ENCODE data around the gene TGFBR1.

The TGFBR1 gene

DNA sequence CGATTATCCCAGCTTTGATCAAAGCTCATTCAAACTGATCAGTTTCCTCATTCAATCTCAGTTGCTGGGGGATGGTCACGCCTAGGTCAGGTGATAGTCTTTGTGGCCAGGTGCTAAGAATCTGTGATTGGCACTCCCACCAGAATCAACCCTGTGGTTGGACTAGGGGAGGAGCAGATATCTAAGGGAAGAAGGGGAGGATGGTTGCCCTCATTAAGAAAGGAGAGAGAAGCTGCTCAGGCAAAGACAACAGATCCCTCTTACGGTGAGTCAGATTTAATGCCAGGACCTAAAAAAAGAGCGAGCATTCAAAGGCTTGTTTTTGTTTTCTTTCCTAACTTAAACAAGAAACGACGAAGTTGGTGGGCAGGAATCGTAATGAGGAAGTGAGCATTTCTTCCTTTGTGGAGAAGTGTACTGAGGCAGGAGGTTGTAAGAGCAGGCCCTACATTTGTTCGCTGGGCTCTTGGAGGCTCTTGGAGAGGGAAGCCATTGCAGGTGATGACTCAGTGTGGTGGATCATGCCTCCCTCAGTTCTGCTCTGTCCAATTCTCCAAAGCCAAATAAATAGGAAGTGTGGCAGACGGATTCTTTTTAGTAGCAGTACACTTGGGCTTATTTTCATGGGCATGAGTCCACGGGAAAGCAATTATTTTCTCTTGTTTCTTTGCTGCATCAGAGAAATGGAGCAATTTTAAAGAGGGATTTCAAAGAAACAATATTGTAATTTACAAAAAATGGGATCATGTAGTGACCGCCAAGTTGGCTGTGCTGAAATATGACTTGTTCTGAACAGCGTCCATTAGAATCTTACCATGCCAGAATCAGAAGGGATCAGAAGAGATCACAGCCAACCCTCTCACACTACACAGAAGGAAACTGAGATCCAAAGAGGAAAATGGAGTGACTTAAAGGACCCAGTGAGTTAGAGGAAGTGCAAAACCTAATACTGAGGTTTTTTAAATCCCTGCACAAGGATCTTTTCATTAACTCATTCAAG, 18.7 kb upstream of the TGFBR1 start:
- TF ChIP-seq FOXM1 (IDR thresholded peaks at IDR 0.05; ENCODE audit: borderline replicate concordance, low read depth): no peak
- TF ChIP-seq ZBTB7A (IDR thresholded peaks at IDR 0.05; ENCODE audit: low read depth): no peak
- no peak for TF ChIP-seq RAD21 (IDR thresholded peaks at IDR 0.05; ENCODE audit: low read depth)
- TF ChIP-seq, protein P1, sequence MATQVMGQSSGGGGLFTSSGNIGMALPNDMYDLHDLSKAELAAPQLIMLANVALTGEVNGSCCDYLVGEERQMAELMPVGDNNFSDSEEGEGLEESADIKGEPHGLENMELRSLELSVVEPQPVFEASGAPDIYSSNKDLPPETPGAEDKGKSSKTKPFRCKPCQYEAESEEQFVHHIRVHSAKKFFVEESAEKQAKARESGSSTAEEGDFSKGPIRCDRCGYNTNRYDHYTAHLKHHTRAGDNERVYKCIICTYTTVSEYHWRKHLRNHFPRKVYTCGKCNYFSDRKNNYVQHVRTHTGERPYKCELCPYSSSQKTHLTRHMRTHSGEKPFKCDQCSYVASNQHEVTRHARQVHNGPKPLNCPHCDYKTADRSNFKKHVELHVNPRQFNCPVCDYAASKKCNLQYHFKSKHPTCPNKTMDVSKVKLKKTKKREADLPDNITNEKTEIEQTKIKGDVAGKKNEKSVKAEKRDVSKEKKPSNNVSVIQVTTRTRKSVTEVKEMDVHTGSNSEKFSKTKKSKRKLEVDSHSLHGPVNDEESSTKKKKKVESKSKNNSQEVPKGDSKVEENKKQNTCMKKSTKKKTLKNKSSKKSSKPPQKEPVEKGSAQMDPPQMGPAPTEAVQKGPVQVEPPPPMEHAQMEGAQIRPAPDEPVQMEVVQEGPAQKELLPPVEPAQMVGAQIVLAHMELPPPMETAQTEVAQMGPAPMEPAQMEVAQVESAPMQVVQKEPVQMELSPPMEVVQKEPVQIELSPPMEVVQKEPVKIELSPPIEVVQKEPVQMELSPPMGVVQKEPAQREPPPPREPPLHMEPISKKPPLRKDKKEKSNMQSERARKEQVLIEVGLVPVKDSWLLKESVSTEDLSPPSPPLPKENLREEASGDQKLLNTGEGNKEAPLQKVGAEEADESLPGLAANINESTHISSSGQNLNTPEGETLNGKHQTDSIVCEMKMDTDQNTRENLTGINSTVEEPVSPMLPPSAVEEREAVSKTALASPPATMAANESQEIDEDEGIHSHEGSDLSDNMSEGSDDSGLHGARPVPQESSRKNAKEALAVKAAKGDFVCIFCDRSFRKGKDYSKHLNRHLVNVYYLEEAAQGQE (IDR thresholded peaks at IDR 0.05; ENCODE audit: low read depth): no peak
- no peak for TF ChIP-seq TEAD4 (IDR thresholded peaks at IDR 0.05)
- no peak for TF ChIP-seq EP300 (IDR thresholded peaks at IDR 0.05; ENCODE audit: borderline replicate concordance)
- no peak for TF ChIP-seq TAF1 (IDR thresholded peaks at IDR 0.05; ENCODE audit: low read depth)
- no peak for TF ChIP-seq NFIC (IDR thresholded peaks at IDR 0.05)
- TF ChIP-seq, protein P2, sequence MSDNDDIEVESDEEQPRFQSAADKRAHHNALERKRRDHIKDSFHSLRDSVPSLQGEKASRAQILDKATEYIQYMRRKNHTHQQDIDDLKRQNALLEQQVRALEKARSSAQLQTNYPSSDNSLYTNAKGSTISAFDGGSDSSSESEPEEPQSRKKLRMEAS (IDR thresholded peaks at IDR 0.05): no peak
- TF ChIP-seq, protein P3, sequence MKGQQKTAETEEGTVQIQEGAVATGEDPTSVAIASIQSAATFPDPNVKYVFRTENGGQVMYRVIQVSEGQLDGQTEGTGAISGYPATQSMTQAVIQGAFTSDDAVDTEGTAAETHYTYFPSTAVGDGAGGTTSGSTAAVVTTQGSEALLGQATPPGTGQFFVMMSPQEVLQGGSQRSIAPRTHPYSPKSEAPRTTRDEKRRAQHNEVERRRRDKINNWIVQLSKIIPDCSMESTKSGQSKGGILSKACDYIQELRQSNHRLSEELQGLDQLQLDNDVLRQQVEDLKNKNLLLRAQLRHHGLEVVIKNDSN (IDR thresholded peaks at IDR 0.05): no peak

DNA sequence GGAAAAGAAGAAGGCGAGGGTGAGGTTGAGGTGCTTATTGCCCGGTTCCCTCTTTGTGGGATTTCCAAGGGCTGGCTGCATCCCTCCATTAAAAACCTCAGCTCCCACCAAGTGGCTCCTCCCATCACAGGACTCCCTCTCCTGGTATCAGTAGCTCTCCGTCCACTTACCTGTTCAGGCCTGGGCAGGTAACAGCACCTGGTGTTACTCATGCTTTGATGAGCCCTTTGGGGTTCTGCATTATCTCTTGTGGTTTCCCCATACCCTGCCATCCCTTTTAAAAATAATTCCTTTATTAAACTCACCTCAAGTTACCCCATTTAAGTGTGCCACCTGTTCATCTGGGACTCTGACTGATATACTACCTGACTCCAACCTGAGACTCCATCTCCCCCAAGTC, 17.5 kb upstream of the TGFBR1 start:
- TF ChIP-seq, protein P2 (IDR thresholded peaks at IDR 0.05): no peak
- no peak for TF ChIP-seq EP300 (IDR thresholded peaks at IDR 0.05; ENCODE audit: borderline replicate concordance)

DNA sequence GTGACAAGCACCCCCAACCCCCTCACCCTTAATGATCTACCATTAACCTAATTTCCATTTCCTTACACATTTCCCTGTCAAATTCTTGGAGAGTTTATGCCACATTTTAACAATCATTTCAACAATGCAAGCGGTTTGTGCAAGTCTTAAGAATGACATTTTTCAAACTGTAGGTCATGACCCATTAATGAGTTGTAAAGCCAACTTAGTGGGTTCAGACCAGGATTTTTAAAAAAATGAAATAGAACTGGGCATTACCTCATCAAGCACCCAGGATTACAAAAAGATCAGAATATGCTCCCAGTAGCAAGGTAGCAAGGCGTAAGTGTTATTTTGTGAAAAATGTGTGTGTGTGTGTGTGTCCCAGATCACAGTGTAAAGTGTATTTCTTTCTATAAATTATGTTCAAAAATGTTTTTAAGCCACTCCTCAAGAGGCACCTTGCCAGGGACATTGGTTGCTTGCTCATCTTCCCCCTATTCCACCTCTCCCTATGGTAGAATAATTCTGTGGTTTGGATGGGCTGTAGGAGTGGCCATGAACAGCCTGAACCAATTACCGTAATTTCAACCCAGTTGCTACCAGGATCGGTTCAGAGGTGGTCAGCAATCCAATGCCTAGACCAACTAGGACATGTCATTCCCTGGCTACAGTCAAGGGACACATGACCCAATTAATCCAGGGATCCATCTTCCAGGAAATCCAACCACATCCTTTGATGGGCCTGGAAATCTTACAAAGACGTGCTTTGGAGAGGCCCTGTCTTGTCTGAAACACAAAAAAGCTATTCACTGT, 14.4 kb upstream of the TGFBR1 start:
- no peak for TF ChIP-seq CEBPB (IDR thresholded peaks at IDR 0.05)
- TF ChIP-seq RAD21 (IDR thresholded peaks at IDR 0.05; ENCODE audit: low read depth): no peak
- no peak for TF ChIP-seq TEAD4 (IDR thresholded peaks at IDR 0.05)
- no peak for TF ChIP-seq TAF1 (IDR thresholded peaks at IDR 0.05; ENCODE audit: low read depth)
- TF ChIP-seq, protein P1 (IDR thresholded peaks at IDR 0.05; ENCODE audit: low read depth): no peak
- TF ChIP-seq FOXM1 (IDR thresholded peaks at IDR 0.05; ENCODE audit: borderline replicate concordance, low read depth): no peak
- no peak for TF ChIP-seq CREB1 (IDR thresholded peaks at IDR 0.05; ENCODE audit: low read depth)
- TF ChIP-seq EP300 (IDR thresholded peaks at IDR 0.05; ENCODE audit: borderline replicate concordance): no peak
- no peak for TF ChIP-seq TCF12 (IDR thresholded peaks at IDR 0.05; ENCODE audit: low read depth)
- no peak for TF ChIP-seq NFIC (IDR thresholded peaks at IDR 0.05)
- no peak for TF ChIP-seq YY1 (IDR thresholded peaks at IDR 0.05; ENCODE audit: low read depth)
- TF ChIP-seq, protein P3 (IDR thresholded peaks at IDR 0.05): no peak
- TF ChIP-seq, protein P2 (IDR thresholded peaks at IDR 0.05): no peak
- TF ChIP-seq EGR1 (IDR thresholded peaks at IDR 0.05): no peak
- no peak for TF ChIP-seq ZBTB7A (IDR thresholded peaks at IDR 0.05; ENCODE audit: low read depth)

DNA sequence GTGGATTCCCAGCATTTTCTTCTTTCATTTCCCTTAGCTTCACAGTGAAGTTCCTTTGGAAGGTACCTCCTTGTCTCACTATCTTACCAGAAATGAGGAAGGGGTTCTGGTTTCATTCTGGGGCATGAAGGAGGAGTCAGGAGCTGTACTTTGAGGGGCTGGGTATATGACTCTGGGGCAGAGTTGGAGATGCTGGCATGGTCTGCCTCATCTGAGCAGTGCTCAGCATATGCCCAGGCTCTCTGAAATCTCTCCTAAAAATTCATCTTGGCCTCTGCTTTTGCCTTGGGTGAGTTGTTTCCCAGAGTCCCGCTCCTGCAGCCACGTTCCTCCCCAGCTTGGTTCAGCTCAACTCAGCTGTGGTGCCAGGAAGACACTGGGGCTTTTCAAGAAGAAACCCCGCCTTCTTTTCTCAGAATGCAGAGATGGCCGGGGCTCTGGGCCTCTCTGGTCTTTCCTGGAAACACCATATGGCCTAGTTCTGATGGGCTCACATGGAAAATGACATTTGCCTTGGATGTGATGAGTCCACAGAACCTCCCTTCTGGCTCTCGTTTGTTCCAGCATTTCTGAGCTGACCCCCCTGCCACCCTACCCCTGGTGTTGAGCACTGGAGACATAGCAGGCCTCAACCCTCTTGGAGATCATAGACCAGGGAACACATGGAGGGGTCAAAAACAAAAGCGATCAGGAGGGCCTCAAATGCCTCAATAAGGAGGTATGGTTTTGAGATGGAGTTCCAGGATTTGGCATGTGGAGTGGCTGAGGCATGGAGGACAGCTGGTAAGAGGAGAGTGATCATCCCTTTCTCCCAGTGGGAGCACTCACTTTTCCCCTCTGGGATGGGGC, 12.0 kb upstream of the TGFBR1 start:
- TF ChIP-seq, protein P2 (IDR thresholded peaks at IDR 0.05): no peak
- TF ChIP-seq YY1 (IDR thresholded peaks at IDR 0.05; ENCODE audit: low read depth): no peak
- TF ChIP-seq, protein P3 (IDR thresholded peaks at IDR 0.05): no peak
